Naive B cell (primary cell): ENCODE data around the gene SIAH1. TPM values are rescaled to one million over a fixed set of nuclear protein-coding genes. Genes with fewer than 3 reads are reported as not detected.
A peak's percentile ranks its signal among the peaks of the same experiment; 100 is the strongest.
"Not testable (repeated sequence)": the region's sequence is repeated elsewhere in the genome, so short reads cannot be mapped to it uniquely, and the experiment has no call there.

Source experiments
- ATAC-seq, 2 donors: fragments of 150-1000 bp; cut with Tn5 transposase; 2 replicates each; pipeline ENCODE4 v1.10.0; 2021; ENCODE audit warnings: low read depth in 2 of 2, mild to moderate bottlenecking in 2 of 2, moderate library complexity in 2 of 2
- DNase-seq: peaks from one replicate; pipeline ENCODE4 v3.0.0; 2022
- H3K27ac Mint-ChIP-seq, 6 donors: one replicate each; pipeline ENCODE4 v1.8.0; 2020 to 2022; ENCODE audit warnings: mild to moderate bottlenecking in 6 of 6, mixed read lengths in 6 of 6, moderate library complexity in 5 of 6, inconsistent platforms in 2 of 6
- H3K27me3 Mint-ChIP-seq, 3 donors: one replicate each; pipeline ENCODE4 v1.8.0; 2021 to 2022; ENCODE audit warnings: mixed read lengths in 3 of 3, mild to moderate bottlenecking in 1 of 3
- H3K36me3 Mint-ChIP-seq, 2 donors: one replicate each; pipeline ENCODE4 v1.8.0; 2020 to 2022; ENCODE audit warnings: mixed read lengths in 2 of 2, inconsistent platforms in 1 of 2, mild to moderate bottlenecking in 1 of 2
- H3K4me1 Mint-ChIP-seq, 3 donors: one replicate each; pipeline ENCODE4 v1.8.0; 2020 to 2022; ENCODE audit warnings: mixed read lengths in 3 of 3, inconsistent platforms in 1 of 3, mild to moderate bottlenecking in 1 of 3, moderate library complexity in 1 of 3
- H3K4me3 Mint-ChIP-seq, 8 donors: one replicate each; pipeline ENCODE4 v1.8.0; 2020 to 2022; ENCODE audit warnings: mild to moderate bottlenecking in 8 of 8, mixed read lengths in 8 of 8, moderate library complexity in 8 of 8, inconsistent platforms in 2 of 8
- H3K9me3 Mint-ChIP-seq, 7 donors: one replicate each; pipeline ENCODE4 v1.8.0; 2020 to 2022; ENCODE audit warnings: mixed read lengths in 7 of 7, mild to moderate bottlenecking in 5 of 7, inconsistent platforms in 2 of 7, moderate library complexity in 1 of 7
- polyA plus RNA-seq, 6 donors: library from polyadenylated mRNA; unstranded; fragments of 300-500 nt; fragmentation: Illumina TruSeq; gene quantifications; one replicate each; pipeline ENCODE4 v1.2.3, GENCODE V29; 2021; ENCODE audit warnings: low read depth in 6 of 6

The SIAH1 gene
- polyA plus RNA-seq, 6 donors from 2014 or later, result 17.2 to 31.9 (median 24.0) TPM

GRCh38 chr16:48383877-48384519 lies 1.2 kb downstream of the SIAH1 start:
- no peaks in the 10 kb centered on the region for H3K27me3 Mint-ChIP-seq

GRCh38 chr16:48383009-48383876 lies 2.0 kb downstream of the SIAH1 start:
- Mint-ChIP-seq H3K27me3 (no peaks in the 10 kb centered on the region), H3K36me3 (no peaks in the 10 kb centered on the region), H3K9me3 (no peaks in the 10 kb centered on the region), H3K4me1 (peaks cover 41 to 65% (median 53%) of the 10 kb centered on the region in 3 donors), H3K4me3 (peak overlapping the region; percentile 87 to 98 (median 94)), H3K27ac (peak overlapping the region in 5 of 6 donors; percentile 61 to 98 (median 93))
- DNase-seq (no peak), ATAC-seq (no peak)

More at GRCh38 chr16:48383877-48384519, 1.2 kb downstream of the SIAH1 start:
- no peak for ATAC-seq
- DNase-seq, result no peak
- Mint-ChIP-seq H3K36me3 (no peaks in the 10 kb centered on the region), H3K4me3 (peak overlapping the region; percentile 87 to 98 (median 94)), H3K9me3 (no peaks in the 10 kb centered on the region), H3K4me1 (peaks cover 34 to 57% (median 45%) of the 10 kb centered on the region in 3 donors), H3K27ac (peak overlapping the region; percentile 80 to 98 (median 88))

GRCh38 chr16:48382131-48382530 lies 3.1 kb downstream of the SIAH1 start:
- no peak overlapping the region for H3K27ac Mint-ChIP-seq
- ATAC-seq, result no peak
- H3K9me3 Mint-ChIP-seq, result no peaks in the 10 kb centered on the region

GRCh38 chr16:48381201-48381600 lies 4.0 kb downstream of the SIAH1 start:
- H3K4me3 Mint-ChIP-seq, result peak overlapping the region in 1 of 8 donors; percentile 79
- H3K4me1 Mint-ChIP-seq, result peaks cover 43 to 70% (median 57%) of the 10 kb centered on the region in 3 donors
- H3K36me3 Mint-ChIP-seq, result no peaks in the 10 kb centered on the region
- H3K9me3 Mint-ChIP-seq, result no peaks in the 10 kb centered on the region
- DNase-seq, result no peak
- no peak for ATAC-seq
- no peaks in the 10 kb centered on the region for H3K27me3 Mint-ChIP-seq
- no peak overlapping the region for H3K27ac Mint-ChIP-seq

More at GRCh38 chr16:48382131-48382530, 3.1 kb downstream of the SIAH1 start:
- Mint-ChIP-seq H3K4me3 (peak overlapping the region in 3 of 8 donors; percentile 12 to 79 (median 37)), H3K36me3 (no peaks in the 10 kb centered on the region), H3K4me1 (peaks cover 43 to 66% (median 57%) of the 10 kb centered on the region in 3 donors), H3K27me3 (no peaks in the 10 kb centered on the region)
- no peak for DNase-seq

- H3K27me3 Mint-ChIP-seq, result no peaks in the 10 kb centered on the region
- peak in 1 of 2 donors; percentile 7 for ATAC-seq
- H3K4me3 Mint-ChIP-seq, result peak overlapping the region in 4 of 8 donors; percentile 5 to 82 (median 35)
- H3K36me3 Mint-ChIP-seq, result no peaks in the 10 kb centered on the region
- H3K27ac Mint-ChIP-seq, result peak overlapping the region in 5 of 6 donors; percentile 0 to 77 (median 3)
- DNase-seq, result no peak
- no peaks in the 10 kb centered on the region for H3K9me3 Mint-ChIP-seq
- peaks cover 38 to 59% (median 48%) of the 10 kb centered on the region in 3 donors for H3K4me1 Mint-ChIP-seq
These were observed 6.4 kb downstream of the SIAH1 start for GRCh38 chr16:48378836-48379235.

GRCh38 chr16:48378276-48378675 lies 6.9 kb downstream of the SIAH1 start:
- peak overlapping the region in 3 of 6 donors; percentile 3 to 21 (median 18) for H3K27ac Mint-ChIP-seq
- peaks cover 33 to 54% (median 42%) of the 10 kb centered on the region in 3 donors for H3K4me1 Mint-ChIP-seq
- DNase-seq (no peak), ATAC-seq (no peak)
- H3K27me3 Mint-ChIP-seq, result no peaks in the 10 kb centered on the region
- no peaks in the 10 kb centered on the region for H3K36me3 Mint-ChIP-seq
- peak overlapping the region in 2 of 8 donors; percentile 5 to 82 for H3K4me3 Mint-ChIP-seq
- no peaks in the 10 kb centered on the region for H3K9me3 Mint-ChIP-seq

- not testable (repeated sequence) for DNase-seq, ATAC-seq, H3K27me3 Mint-ChIP-seq, H3K9me3 Mint-ChIP-seq, H3K27ac Mint-ChIP-seq, H3K4me3 Mint-ChIP-seq, H3K36me3 Mint-ChIP-seq
- H3K4me1 Mint-ChIP-seq, result peaks cover 30 to 51% (median 39%) of the 10 kb centered on the region in 3 donors
These were observed 7.9 kb downstream of the SIAH1 start for GRCh38 chr16:48377301-48377700.

GRCh38 chr16:48374255-48374654 lies 11.0 kb downstream of the SIAH1 start:
- no peak overlapping the region for H3K4me3 Mint-ChIP-seq
- H3K4me1 Mint-ChIP-seq, result peaks cover 29 to 35% (median 29%) of the 10 kb centered on the region in 3 donors
- no peak overlapping the region for H3K27ac Mint-ChIP-seq
- no peak for DNase-seq
- no peaks in the 10 kb centered on the region for H3K27me3 Mint-ChIP-seq
- no peaks in the 10 kb centered on the region for H3K36me3 Mint-ChIP-seq
- ATAC-seq, result no peak
- no peaks in the 10 kb centered on the region for H3K9me3 Mint-ChIP-seq

- no peak overlapping the region for H3K27ac Mint-ChIP-seq
- no peaks in the 10 kb centered on the region for H3K9me3 Mint-ChIP-seq
- DNase-seq (no peak), ATAC-seq (peak; percentile 27 to 33)
- peaks cover 21 to 33% (median 25%) of the 10 kb centered on the region in 3 donors for H3K4me1 Mint-ChIP-seq
- no peaks in the 10 kb centered on the region for H3K36me3 Mint-ChIP-seq
- no peaks in the 10 kb centered on the region for H3K27me3 Mint-ChIP-seq
- H3K4me3 Mint-ChIP-seq, result no peak overlapping the region
These were observed 11.8 kb downstream of the SIAH1 start for GRCh38 chr16:48373258-48374029.

GRCh38 chr16:48372744-48373143 lies 12.5 kb downstream of the SIAH1 start:
- ATAC-seq, result no peak
- no peak for DNase-seq
- no peaks in the 10 kb centered on the region for H3K9me3 Mint-ChIP-seq
- H3K27ac Mint-ChIP-seq, result no peak overlapping the region
- H3K36me3 Mint-ChIP-seq, result no peaks in the 10 kb centered on the region
- no peak overlapping the region for H3K4me3 Mint-ChIP-seq
- no peaks in the 10 kb centered on the region for H3K27me3 Mint-ChIP-seq
- H3K4me1 Mint-ChIP-seq, result peaks cover 17 to 32% (median 24%) of the 10 kb centered on the region in 3 donors

GRCh38 chr16:48371393-48371780 lies 13.8 kb downstream of the SIAH1 start:
- Mint-ChIP-seq H3K4me3 (no peak overlapping the region), H3K27ac (no peak overlapping the region)

GRCh38 chr16:48370668-48371392 lies 14.4 kb downstream of the SIAH1 start:
- Mint-ChIP-seq H3K4me1 (peaks cover 27 to 41% (median 41%) of the 10 kb centered on the region in 3 donors), H3K27ac (peak overlapping the region in 1 of 6 donors; percentile 68)
- not testable (repeated sequence) for ATAC-seq, H3K4me3 Mint-ChIP-seq, DNase-seq, H3K36me3 Mint-ChIP-seq, H3K27me3 Mint-ChIP-seq, H3K9me3 Mint-ChIP-seq

More at GRCh38 chr16:48371393-48371780, 13.8 kb downstream of the SIAH1 start:
- H3K4me1 Mint-ChIP-seq, result peaks cover 23 to 38% (median 37%) of the 10 kb centered on the region in 3 donors
- no peaks in the 10 kb centered on the region for H3K9me3 Mint-ChIP-seq
- ATAC-seq (no peak), DNase-seq (no peak)
- H3K27me3 Mint-ChIP-seq, result no peaks in the 10 kb centered on the region
- no peaks in the 10 kb centered on the region for H3K36me3 Mint-ChIP-seq
